A673 (cell line): Measurements from ENCODE around the gene RSPH1.

Experiments used
- CTCF ChIP-seq: fragments of 300-800, 200-600 bp; sonication (generic); conservative IDR thresholded peaks from 2 replicates; pipeline ENCODE4 v1.5.1; 2017; ENCODE audit warnings: low read depth, mild to moderate bottlenecking, antibody characterized with exemption, low read length, moderate library complexity, mixed read lengths
- EZH2 ChIP-seq: fragments of 200-600 bp; sonication (generic); IDR thresholded peaks from 2 replicates; pipeline ENCODE4 v1.6.1; 2017; ENCODE audit warnings: borderline replicate concordance, low read depth, mild to moderate bottlenecking, mixed read lengths, antibody characterized with exemption, low read length; ENCODE audit not compliant: poor library complexity, severe bottlenecking

GRCh38 chr21:42503711-42504110 lies 7.7 kb upstream of the RSPH1 start:
- TF ChIP-seq CTCF (no peak), EZH2 (no peak)
